Activated naive CD8-positive, alpha-beta T cell treated with anti-CD3 and anti-CD28 coated beads for 36 hours (primary cell): ENCODE data around the gene ZER1. TPM values are rescaled to one million over a fixed set of nuclear protein-coding genes. Genes with fewer than 3 reads are reported as not detected.
A peak's percentile ranks its signal among the peaks of the same experiment; 100 is the strongest.
"Not testable (repeated sequence)": the region's sequence is repeated elsewhere in the genome, so short reads cannot be mapped to it uniquely, and the experiment has no call there.

Experiments
- DNase-seq: peaks from one replicate; pipeline ENCODE4 v3.0.0; 2021
- H3K27ac Mint-ChIP-seq: one replicate; pipeline ENCODE4 v1.8.0; 2022; ENCODE audit warnings: mild to moderate bottlenecking, moderate library complexity, mixed read lengths
- H3K27me3 Mint-ChIP-seq: one replicate; pipeline ENCODE4 v1.8.0; 2022; ENCODE audit warnings: mild to moderate bottlenecking, mixed read lengths
- H3K36me3 Mint-ChIP-seq: one replicate; pipeline ENCODE4 v1.8.0; 2021; ENCODE audit warnings: mild to moderate bottlenecking, mixed read lengths
- H3K4me1 Mint-ChIP-seq: one replicate; pipeline ENCODE4 v1.8.0; 2021; ENCODE audit warnings: mixed read lengths
- H3K4me3 Mint-ChIP-seq: one replicate; pipeline ENCODE4 v1.8.0; 2022; ENCODE audit warnings: mild to moderate bottlenecking, moderate library complexity, mixed read lengths
- H3K9me3 Mint-ChIP-seq: one replicate; pipeline ENCODE4 v1.8.0; 2022; ENCODE audit warnings: mixed read lengths
- total RNA-seq, 2 experiments: library from RNA; stranded (reverse); gene quantifications; one replicate each; pipeline ENCODE4 v1.2.3, GENCODE V29; 2021

ZER1 gene
- total RNA-seq, 2 experiments from 2014 or later, result 13.7 to 14.4 TPM

DNA sequence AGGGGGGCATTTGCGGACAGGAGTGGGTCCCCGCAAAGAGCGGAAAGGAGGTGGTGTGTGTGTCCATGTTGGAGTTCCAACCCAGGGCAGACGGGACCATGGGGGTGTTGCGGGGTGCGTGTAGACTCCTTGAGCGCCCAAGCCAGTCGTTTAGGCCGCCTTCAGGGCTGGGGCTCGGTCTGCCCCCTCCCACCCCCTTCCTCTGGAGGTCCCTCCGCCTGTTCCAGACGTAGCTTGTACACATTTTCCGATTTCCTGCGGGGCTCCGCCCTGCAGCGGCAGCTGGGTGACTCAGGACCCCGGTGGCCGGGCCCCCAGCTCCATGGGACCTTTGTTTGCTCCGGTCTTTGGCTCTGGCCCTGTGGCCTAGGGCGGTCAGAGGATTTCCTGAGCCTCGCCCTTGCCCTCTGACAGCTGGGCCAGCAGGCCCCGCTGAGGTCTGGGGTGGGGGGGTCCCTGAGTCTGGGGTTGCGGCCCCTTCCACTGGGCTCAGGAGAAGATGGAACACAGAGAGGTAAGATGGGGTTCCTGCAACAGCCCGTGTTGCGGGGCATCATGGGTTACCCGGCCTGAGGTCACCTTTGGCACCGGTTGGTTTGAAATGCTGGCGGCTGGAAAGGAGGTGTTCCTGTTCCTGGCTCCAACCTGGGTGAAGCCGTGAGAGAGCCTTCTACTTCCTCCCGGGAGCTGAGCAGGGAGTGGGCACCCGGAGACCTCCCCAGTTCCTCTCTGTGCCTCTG, 67.9 kb downstream of the ZER1 start:
- Mint-ChIP-seq H3K9me3 (no peaks in the 10 kb centered on the region), H3K4me3 (peak overlapping the region; percentile 82), H3K4me1 (peaks cover 10% of the 10 kb centered on the region), H3K27ac (peak overlapping the region; percentile 23), H3K27me3 (no peaks in the 10 kb centered on the region), H3K36me3 (no peaks in the 10 kb centered on the region)
- no peak for DNase-seq

DNA sequence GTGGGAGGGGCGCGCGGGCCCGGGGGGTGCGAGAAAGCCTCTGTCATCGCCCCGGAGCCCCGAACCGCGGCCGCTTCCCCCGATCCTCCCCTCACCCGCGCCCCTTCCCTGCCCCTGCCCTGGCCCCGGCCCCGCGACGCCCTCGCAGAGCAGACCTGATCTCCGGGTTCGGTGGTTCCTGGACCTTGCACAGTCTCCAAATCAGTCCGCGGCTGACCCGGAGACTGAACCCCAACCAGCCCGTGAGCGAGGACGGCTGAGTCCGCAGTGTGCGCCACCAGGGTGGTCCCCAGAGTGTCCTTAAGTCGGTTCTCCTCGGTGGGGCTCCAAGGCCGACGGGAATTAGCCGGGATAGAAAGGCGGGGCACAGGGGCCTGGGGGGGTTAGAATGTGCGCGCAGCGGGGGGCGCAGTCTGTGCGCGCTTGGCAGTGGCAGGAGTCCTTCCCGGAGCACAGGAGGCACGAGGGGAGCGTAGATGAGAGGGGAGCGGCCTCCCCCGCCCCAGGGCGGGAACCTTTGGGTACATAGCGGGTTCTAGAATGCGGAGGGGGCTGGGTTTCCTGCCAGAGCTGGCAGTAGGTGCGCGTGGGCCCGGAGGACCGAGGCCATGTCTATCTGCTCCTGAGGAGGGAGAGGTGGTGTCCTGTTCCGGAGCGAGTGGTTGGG, 68.6 kb downstream of the ZER1 start:
- Mint-ChIP-seq H3K4me3 (peak overlapping the region; percentile 82), H3K36me3 (no peaks in the 10 kb centered on the region), H3K27me3 (no peaks in the 10 kb centered on the region), H3K4me1 (peaks cover 10% of the 10 kb centered on the region), H3K27ac (peak overlapping the region; percentile 23), H3K9me3 (no peaks in the 10 kb centered on the region)
- DNase-seq, result peak; percentile 29

DNA sequence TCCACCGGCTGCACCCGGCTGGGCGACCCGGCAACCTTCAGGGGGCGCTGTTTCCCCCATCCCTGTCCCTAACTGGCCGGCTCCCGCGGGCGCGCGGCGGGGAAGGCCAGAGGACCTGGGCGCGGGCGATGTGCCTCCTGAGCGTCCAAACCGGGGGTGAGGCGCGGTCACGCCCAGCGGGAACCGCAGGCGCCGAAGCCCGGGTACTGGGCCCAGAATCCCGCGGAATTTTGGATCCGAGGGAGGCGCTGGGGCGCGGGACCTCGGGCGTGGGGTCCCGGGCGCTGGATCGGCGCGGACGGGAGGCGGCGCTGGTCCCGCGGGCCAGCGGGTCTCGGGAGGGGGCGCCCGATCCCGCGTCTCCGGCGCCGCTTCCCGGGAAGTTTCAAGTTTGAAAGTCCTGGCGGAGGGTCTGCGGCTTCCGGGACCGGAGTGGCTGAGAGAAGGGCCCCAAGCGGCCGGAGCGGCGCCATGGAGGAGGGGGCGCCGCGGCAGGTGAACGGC, 69.2 kb downstream of the ZER1 start, which contains the start of gene PKN3:
Gene PKN3 (plus strand): TSS at position 59 of the 504 bp plus-strand sequence. CDS start 413 bp downstream, at position 472.
- Mint-ChIP-seq H3K9me3 (no peaks in the 10 kb centered on the region), H3K27me3 (no peaks in the 10 kb centered on the region), H3K27ac (peak within 1 kb of the TSS; percentile 68), H3K4me1 (peaks cover 10% of the 10 kb centered on the region), H3K4me3 (peak within 1 kb of the TSS; percentile 82), H3K36me3 (peaks cover under 1% of the 10 kb centered on the region)
- DNase-seq, result peak; percentile 90

- Mint-ChIP-seq H3K27me3 (no peaks in the 10 kb centered on the region), H3K4me3 (peak overlapping the region; percentile 52), H3K27ac (peak overlapping the region; percentile 45), H3K4me1 (peaks cover 13% of the 10 kb centered on the region), H3K9me3 (no peaks in the 10 kb centered on the region), H3K36me3 (peaks cover 4% of the 10 kb centered on the region)
- no peak for DNase-seq
These were observed 70.4 kb downstream of the ZER1 start for GRCh38 chr9:128701227-128701854.

GRCh38 chr9:128699096-128699795, 72.5 kb downstream of the ZER1 start:
- H3K27ac Mint-ChIP-seq, H3K27me3 Mint-ChIP-seq, H3K4me3 Mint-ChIP-seq, DNase-seq, H3K9me3 Mint-ChIP-seq: not testable (repeated sequence)
- Mint-ChIP-seq H3K4me1 (peaks cover 18% of the 10 kb centered on the region), H3K36me3 (peaks cover 20% of the 10 kb centered on the region)

DNA sequence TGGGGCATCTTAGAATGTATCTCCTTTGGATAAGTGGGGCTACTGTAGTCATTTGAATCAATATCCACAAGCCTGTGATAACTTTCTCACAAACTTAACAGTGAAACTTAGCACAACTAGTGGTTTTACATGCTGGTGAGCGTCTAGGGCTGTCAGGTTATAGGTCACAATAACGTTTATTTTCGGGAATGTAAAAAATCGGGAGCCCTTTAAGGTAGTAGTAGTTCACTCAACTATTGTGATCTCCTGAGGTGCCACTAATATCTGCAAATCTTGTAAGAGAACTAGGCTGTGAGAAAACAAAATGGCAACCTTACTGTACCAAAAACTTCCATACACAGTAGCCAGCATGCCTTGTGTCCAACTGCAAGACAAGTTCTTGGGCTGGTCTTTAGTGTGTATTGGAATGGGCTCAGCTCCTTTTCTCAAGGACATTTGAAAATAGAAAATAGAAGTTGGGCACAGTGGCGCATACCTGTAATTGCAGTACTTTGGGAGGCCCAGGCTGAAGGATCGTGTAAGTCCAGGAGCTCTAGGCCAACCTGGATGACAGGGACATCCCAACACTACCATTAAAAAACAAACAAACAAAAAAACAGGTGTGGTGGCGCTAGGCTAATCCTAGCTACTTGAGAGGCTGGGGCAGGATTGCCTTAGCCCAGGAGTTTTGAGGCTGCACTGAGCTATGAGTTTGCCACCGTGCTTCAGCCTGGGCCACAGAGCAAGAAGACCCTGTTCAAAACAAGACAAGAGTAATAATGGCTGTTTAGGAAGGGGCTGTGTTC, 74.6 kb downstream of the ZER1 start:
- H3K36me3 Mint-ChIP-seq, result peaks cover 33% of the 10 kb centered on the region
- no peak overlapping the region for H3K27ac Mint-ChIP-seq
- H3K4me1 Mint-ChIP-seq, result peaks cover 25% of the 10 kb centered on the region
- DNase-seq, result no peak
- no peak overlapping the region for H3K4me3 Mint-ChIP-seq
- no peaks in the 10 kb centered on the region for H3K9me3 Mint-ChIP-seq
- no peaks in the 10 kb centered on the region for H3K27me3 Mint-ChIP-seq

- peaks cover 51% of the 10 kb centered on the region for H3K36me3 Mint-ChIP-seq
- peak overlapping the region; percentile 42 for H3K27ac Mint-ChIP-seq
- H3K27me3 Mint-ChIP-seq, result peaks cover 4% of the 10 kb centered on the region
- no peaks in the 10 kb centered on the region for H3K9me3 Mint-ChIP-seq
- peaks cover 29% of the 10 kb centered on the region for H3K4me1 Mint-ChIP-seq
- no peak for DNase-seq
- H3K4me3 Mint-ChIP-seq, result no peak overlapping the region
These were observed 77.4 kb downstream of the ZER1 start for GRCh38 chr9:128694344-128694743.

GRCh38 chr9:128693738-128694137, 78.0 kb downstream of the ZER1 start:
- not testable (repeated sequence) for H3K9me3 Mint-ChIP-seq, H3K4me3 Mint-ChIP-seq, DNase-seq, H3K27me3 Mint-ChIP-seq
- Mint-ChIP-seq H3K36me3 (peaks cover 51% of the 10 kb centered on the region), H3K4me1 (peaks cover 29% of the 10 kb centered on the region), H3K27ac (peak overlapping the region; percentile 55)

- H3K4me3 Mint-ChIP-seq, result peak overlapping the region; percentile 96
- peaks cover 4% of the 10 kb centered on the region for H3K27me3 Mint-ChIP-seq
- DNase-seq, result no peak
- H3K9me3 Mint-ChIP-seq, result no peaks in the 10 kb centered on the region
- H3K4me1 Mint-ChIP-seq, result peaks cover 51% of the 10 kb centered on the region
- H3K36me3 Mint-ChIP-seq, result peaks cover 47% of the 10 kb centered on the region
- H3K27ac Mint-ChIP-seq, result peak overlapping the region; percentile 97
These were observed 81.1 kb downstream of the ZER1 start for GRCh38 chr9:128690684-128691034.

DNA sequence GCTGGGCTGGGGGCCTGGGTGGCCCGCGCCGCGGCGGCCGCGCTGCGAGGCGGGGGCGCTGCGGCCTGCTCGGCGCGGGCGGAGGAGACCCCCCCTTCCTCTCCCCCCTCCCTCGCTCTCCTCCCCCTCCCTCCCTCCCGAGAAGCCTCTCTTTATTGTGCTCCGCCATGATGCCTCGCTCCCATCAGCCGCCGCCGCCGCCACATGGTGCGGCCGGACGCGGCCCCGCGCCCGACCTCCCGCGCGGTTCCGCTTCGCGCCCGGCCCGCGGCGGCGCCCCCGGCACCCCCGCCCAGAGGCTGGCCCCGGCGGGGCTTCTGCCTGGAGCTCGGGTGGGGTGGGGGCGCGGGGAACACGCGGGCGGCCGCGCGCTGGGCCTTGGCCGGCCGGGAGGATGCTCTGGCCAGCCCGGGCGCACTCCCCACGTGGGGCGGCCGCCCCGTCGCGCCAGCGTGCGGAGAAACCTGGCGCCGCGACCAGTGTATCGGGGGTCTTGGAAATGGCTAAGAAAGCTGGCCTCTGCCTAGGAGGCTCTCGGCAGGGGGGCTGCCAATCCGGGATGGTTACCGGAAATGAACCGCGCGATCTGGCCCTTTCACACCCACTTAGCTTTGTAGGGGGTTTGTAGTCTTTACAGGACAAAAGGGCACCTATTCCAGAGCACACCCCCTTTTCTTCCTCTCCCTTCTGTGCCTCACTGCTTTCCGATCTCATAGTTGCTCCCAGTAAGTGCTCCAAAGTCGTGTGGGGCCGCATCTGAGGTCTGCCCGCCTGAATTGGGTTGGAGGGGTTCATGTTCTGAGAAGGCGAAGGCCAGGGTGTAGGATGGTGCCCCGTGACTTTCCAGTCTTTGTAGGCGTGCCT, 81.7 kb downstream of the ZER1 start:
- Mint-ChIP-seq H3K4me1 (peaks cover 57% of the 10 kb centered on the region), H3K9me3 (no peaks in the 10 kb centered on the region), H3K27me3 (peaks cover 4% of the 10 kb centered on the region), H3K27ac (peak overlapping the region; percentile 97), H3K4me3 (peak overlapping the region; percentile 96), H3K36me3 (peaks cover 44% of the 10 kb centered on the region)
- peak; percentile 32 for DNase-seq

DNA sequence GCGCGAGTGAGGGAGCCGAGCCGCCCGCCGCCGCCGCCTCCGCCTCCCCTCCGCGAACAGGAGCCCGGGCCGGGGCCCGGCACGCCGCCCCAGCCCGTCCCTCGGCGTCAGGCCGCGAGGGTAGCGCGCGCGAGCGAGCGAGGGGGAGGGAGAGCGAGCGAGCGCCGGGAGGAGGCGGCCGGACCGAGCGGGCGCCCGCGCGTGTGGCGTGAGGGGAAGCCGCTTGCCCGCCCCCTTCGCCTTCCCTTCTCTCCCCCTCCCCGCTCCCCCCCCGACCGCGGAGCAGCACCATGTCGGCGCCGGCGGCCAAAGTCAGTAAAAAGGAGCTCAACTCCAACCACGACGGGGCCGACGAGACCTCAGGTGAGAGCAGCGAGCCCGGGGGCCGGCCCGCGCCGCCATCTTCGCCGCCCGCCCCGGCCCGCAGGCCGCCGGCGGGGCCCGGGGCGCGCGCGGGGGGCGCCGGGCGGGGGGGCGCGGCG, 82.4 kb downstream of the ZER1 start:
- peaks cover 4% of the 10 kb centered on the region for H3K27me3 Mint-ChIP-seq
- DNase-seq, result no peak
- H3K9me3 Mint-ChIP-seq, result no peaks in the 10 kb centered on the region
- peaks cover 59% of the 10 kb centered on the region for H3K4me1 Mint-ChIP-seq
- peak overlapping the region; percentile 27 for H3K27ac Mint-ChIP-seq
- peak overlapping the region; percentile 63 for H3K4me3 Mint-ChIP-seq
- H3K36me3 Mint-ChIP-seq, result peaks cover 38% of the 10 kb centered on the region

DNA sequence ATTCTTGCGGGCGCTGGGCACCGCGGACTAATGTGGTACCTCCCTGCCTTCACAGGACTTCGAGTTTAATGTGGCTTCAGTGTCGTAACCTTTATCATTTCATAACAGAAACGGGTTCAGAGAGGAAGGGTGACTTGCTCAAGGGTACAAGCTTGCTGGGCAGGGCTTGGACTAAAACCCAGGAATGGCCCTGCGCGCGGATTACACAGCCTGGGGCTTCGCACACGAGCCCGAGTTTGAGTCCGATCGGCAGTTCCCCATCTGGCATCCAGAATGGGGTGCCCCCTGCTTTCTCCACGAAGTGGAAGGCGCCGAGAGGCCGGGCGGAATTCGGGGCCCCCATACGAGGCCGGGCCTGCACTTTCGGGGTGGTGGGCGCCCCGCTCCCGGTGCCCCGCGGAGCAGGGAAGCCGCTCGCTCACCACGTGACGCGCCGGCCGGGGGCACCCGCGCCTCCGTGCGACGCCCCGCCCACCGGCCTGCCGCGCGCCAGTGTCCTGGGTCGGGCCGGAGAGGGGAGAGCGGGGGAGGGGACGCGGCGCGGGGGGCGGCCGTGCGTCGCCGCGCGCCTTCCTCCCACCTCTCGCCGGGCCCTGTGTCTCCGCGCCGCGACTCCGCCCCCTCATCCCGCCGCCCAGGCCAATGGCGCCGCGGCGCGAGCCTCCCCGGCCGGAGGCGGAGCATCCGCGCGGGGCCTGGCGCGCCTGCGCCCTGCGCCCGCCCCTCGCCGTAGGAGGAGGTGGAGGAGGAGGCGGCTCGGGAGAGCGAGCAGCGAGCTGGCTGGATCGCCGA, 83.0 kb downstream of the ZER1 start, which contains the start of gene SET:
Gene SET (plus strand): TSS at position 722 of the 792 bp plus-strand sequence. CDS start 361 bp downstream, outside the sequence.
- peak within 1 kb of the TSS; percentile 81 for H3K4me3 Mint-ChIP-seq
- H3K27ac Mint-ChIP-seq, result peak within 1 kb of the TSS; percentile 88
- H3K4me1 Mint-ChIP-seq, result peaks cover 57% of the 10 kb centered on the region
- DNase-seq, result peak; percentile 99
- no peaks in the 10 kb centered on the region for H3K9me3 Mint-ChIP-seq
- H3K27me3 Mint-ChIP-seq, result peaks cover 4% of the 10 kb centered on the region
- peaks cover 39% of the 10 kb centered on the region for H3K36me3 Mint-ChIP-seq
